ENCODE data around the gene B3GNT8. TPM values are rescaled to one million over a fixed set of nuclear protein-coding genes. Genes with fewer than 3 reads are reported as not detected.
A peak's percentile ranks its signal among the peaks of the same experiment; 100 is the strongest.
"Not testable (repeated sequence)": the region's sequence is repeated elsewhere in the genome, so short reads cannot be mapped to it uniquely, and the experiment has no call there.

The B3GNT8 gene
- total RNA-seq, 1 experiment from 2014 or later = 10.6 TPM

GRCh38 chr19:41398598-41398997 is 28.6 kb downstream of the B3GNT8 start:
- no peak overlapping the region for H3K27ac ChIP-seq
- no peaks in the 10 kb centered on the region for H3K9me3 ChIP-seq (replicated peaks)
- no peaks in the 10 kb centered on the region for H3K36me3 ChIP-seq
- no peaks in the 10 kb centered on the region for H3K27me3 ChIP-seq
- H3K4me3 ChIP-seq = peak overlapping the region; percentile 92
- DNase-seq = no peak
- peaks cover 7% of the 10 kb centered on the region; the same call in 1 of the 2 replicates for H3K4me1 ChIP-seq

GRCh38 chr19:41398050-41398418 is 29.1 kb downstream of the B3GNT8 start:
- DNase-seq = no peak
- H3K4me1 ChIP-seq = peaks cover 7% of the 10 kb centered on the region; the same call in 1 of the 2 replicates
- H3K27ac ChIP-seq = peak overlapping the region; percentile 97
- H3K27me3 ChIP-seq = no peaks in the 10 kb centered on the region
- H3K36me3 ChIP-seq = 0 out of 2 replicates have a peak, but pooled peaks cover 1% of the 10 kb centered on the region
- H3K4me3 ChIP-seq = peak overlapping the region; percentile 92
- no peaks in the 10 kb centered on the region for H3K9me3 ChIP-seq (replicated peaks)

- H3K9me3 ChIP-seq (replicated peaks) = no peaks in the 10 kb centered on the region
- H3K4me3 ChIP-seq = peak within 1 kb of the TSS; percentile 92
- 0 out of 2 replicates have a peak, but pooled peaks cover 5% of the 10 kb centered on the region for H3K36me3 ChIP-seq
- DNase-seq = peak; percentile 100
- peaks cover 7% of the 10 kb centered on the region; the same call in 1 of the 2 replicates for H3K4me1 ChIP-seq
- no peaks in the 10 kb centered on the region for H3K27me3 ChIP-seq
- H3K27ac ChIP-seq = peak within 1 kb of the TSS; percentile 97
These were observed 29.8 kb downstream of the B3GNT8 start, which contains the start of the genes BCKDHA and EXOSC5 for GRCh38 chr19:41397086-41398049. TSS of gene BCKDHA (plus strand) at chr19:41397818. CDS start at chr19:41397828, 10 bp downstream. TSS of gene EXOSC5 (minus strand) at chr19:41397359. CDS start at chr19:41397328, 31 bp downstream.

- Histone ChIP-seq H3K36me3 (peaks cover 22% of the 10 kb centered on the region), H3K4me1 (peaks cover 7% of the 10 kb centered on the region; the same call in 1 of the 2 replicates), H3K27ac (no peak overlapping the region), H3K27me3 (no peaks in the 10 kb centered on the region), H3K4me3 (no peak overlapping the region), H3K9me3 (replicated peaks) (no peaks in the 10 kb centered on the region)
- no peak for DNase-seq
These were observed 31.8 kb downstream of the B3GNT8 start for GRCh38 chr19:41395355-41395754.

GRCh38 chr19:41392775-41393174 is 34.4 kb downstream of the B3GNT8 start:
- Histone ChIP-seq H3K9me3 (replicated peaks) (no peaks in the 10 kb centered on the region), H3K4me3 (no peak overlapping the region), H3K27me3 (no peaks in the 10 kb centered on the region), H3K4me1 (no peaks in the 10 kb centered on the region; the same call in 1 of the 2 replicates), H3K36me3 (peaks cover 41% of the 10 kb centered on the region), H3K27ac (no peak overlapping the region)
- DNase-seq = no peak

- no peak for DNase-seq
- H3K4me3 ChIP-seq = no peak overlapping the region
- no peaks in the 10 kb centered on the region; the same call in 1 of the 2 replicates for H3K4me1 ChIP-seq
- H3K9me3 ChIP-seq (replicated peaks) = no peaks in the 10 kb centered on the region
- H3K36me3 ChIP-seq = peaks cover 41% of the 10 kb centered on the region
- H3K27ac ChIP-seq = no peak overlapping the region
- no peaks in the 10 kb centered on the region for H3K27me3 ChIP-seq
These were observed 35.6 kb downstream of the B3GNT8 start for GRCh38 chr19:41391618-41392017.

- peaks cover 32% of the 10 kb centered on the region for H3K36me3 ChIP-seq
- no peaks in the 10 kb centered on the region for H3K4me1 ChIP-seq
- H3K27me3 ChIP-seq = no peaks in the 10 kb centered on the region
- H3K4me3 ChIP-seq = no peak overlapping the region
- no peak for DNase-seq
- no peaks in the 10 kb centered on the region for H3K9me3 ChIP-seq (replicated peaks)
- H3K27ac ChIP-seq = no peak overlapping the region
These were observed 40.7 kb downstream of the B3GNT8 start for GRCh38 chr19:41386442-41386841.

- Histone ChIP-seq H3K4me1 (no peaks in the 10 kb centered on the region), H3K27me3 (no peaks in the 10 kb centered on the region), H3K27ac (no peak overlapping the region), H3K36me3 (peaks cover 11% of the 10 kb centered on the region), H3K9me3 (replicated peaks) (no peaks in the 10 kb centered on the region), H3K4me3 (no peak overlapping the region)
- DNase-seq = no peak
These were observed 42.8 kb downstream of the B3GNT8 start for GRCh38 chr19:41384351-41384750.

GRCh38 chr19:41381536-41381935 is 45.6 kb downstream of the B3GNT8 start:
- not testable (repeated sequence) for H3K27me3 ChIP-seq; H3K27ac ChIP-seq; H3K9me3 ChIP-seq (replicated peaks); H3K4me3 ChIP-seq; H3K36me3 ChIP-seq; H3K4me1 ChIP-seq; DNase-seq

- Histone ChIP-seq H3K9me3 (replicated peaks) (no peaks in the 10 kb centered on the region), H3K36me3 (0 out of 2 replicates have a peak, but pooled peaks cover 3% of the 10 kb centered on the region), H3K4me1 (peaks cover 23% of the 10 kb centered on the region), H3K27ac (peak overlapping the region; percentile 23; the same call in 1 of the 2 replicates), H3K27me3 (no peaks in the 10 kb centered on the region), H3K4me3 (no peak overlapping the region)
- DNase-seq = peak; percentile 90 to 95
These were observed 49.0 kb downstream of the B3GNT8 start for GRCh38 chr19:41377977-41378709.

- no peak overlapping the region for H3K27ac ChIP-seq
- no peaks in the 10 kb centered on the region for H3K9me3 ChIP-seq (replicated peaks)
- H3K4me3 ChIP-seq = no peak overlapping the region
These were observed 50.2 kb downstream of the B3GNT8 start for GRCh38 chr19:41376998-41377365.

GRCh38 chr19:41376241-41376997 is 50.8 kb downstream of the B3GNT8 start, which contains the start of gene TMEM91:
TSS of gene TMEM91 (plus strand) at chr19:41376533. CDS start at chr19:41378310, 1,777 bp downstream.
- Histone ChIP-seq H3K4me3 (peak within 1 kb of the TSS; percentile 52), H3K27me3 (no peaks in the 10 kb centered on the region), H3K36me3 (no peaks in the 10 kb centered on the region), H3K27ac (no peak within 1 kb of the TSS), H3K9me3 (replicated peaks) (no peaks in the 10 kb centered on the region), H3K4me1 (peaks cover 23% of the 10 kb centered on the region)
- no peak for DNase-seq

More at GRCh38 chr19:41376998-41377365, 50.2 kb downstream of the B3GNT8 start:
- Histone ChIP-seq H3K36me3 (no peaks in the 10 kb centered on the region), H3K4me1 (peaks cover 23% of the 10 kb centered on the region), H3K27me3 (no peaks in the 10 kb centered on the region)
- DNase-seq = no peak

Data from SJCRH30 (cell line).